SK-N-SH (cell line): ENCODE results near the gene MAPK1. TPM values are rescaled to one million over a fixed set of nuclear protein-coding genes. Genes with fewer than 3 reads are reported as not detected.

ENCODE experiments used
- CTCF ChIA-PET: fragments of 300-600, 350-600 bp; formaldehyde crosslinking; extraction: SDS; loops from one replicate; lab custom pipeline; 2021; lab: Yijun Ruan, JAX
- POLR2A ChIA-PET: fragments of 350-600 bp; sonication (Branson Sonifier 250); formaldehyde crosslinking; extraction: SDS; loops from one replicate; lab custom pipeline; 2020; ENCODE audit warnings: antibody characterized with exemption, inconsistent platforms; lab: Yijun Ruan, JAX
- DNase-seq: peaks from one replicate; pipeline ENCODE4 v3.0.0; 2012
- H2AFZ ChIP-seq: fragments of 200-600 bp; sonication (generic); 2 replicates; pipeline ENCODE4 v1.8.1; 2016; ENCODE audit warnings: antibody characterized with exemption, mild to moderate bottlenecking, low read depth
- H3F3A ChIP-seq: fragments of 200-600 bp; sonication (generic); replicated peaks from 2 replicates; pipeline ENCODE3; 2016; ENCODE audit warnings: antibody characterized with exemption, mild to moderate bottlenecking; ENCODE audit not compliant: insufficient read depth
- H3K27ac ChIP-seq, 2 experiments: fragments of 200-500 bp in 1 of 2; fragments of 200-600 bp in 1 of 2; sonication (Bioruptor generic) in 1 of 2; sonication (generic), shearing (Covaris generic) in 1 of 2; 2 replicates each; pipeline versions ENCODE4 v1.5.1 to v1.6.1; 2014 to 2016; ENCODE audit warnings: low read depth in 2 of 2, inconsistent platforms in 1 of 2, low read length in 1 of 2, mild to moderate bottlenecking in 1 of 2, mixed read lengths in 1 of 2
- H3K27me3 ChIP-seq: fragments of 200-600 bp; sonication (generic), shearing (Covaris generic); 2 replicates; pipeline ENCODE4 v1.6.1; 2016; ENCODE audit warnings: mixed run types; ENCODE audit not compliant: insufficient read depth
- H3K36me3 ChIP-seq, 2 experiments: fragments of 200-500 bp in 1 of 2; fragments of 200-600 bp in 1 of 2; sonication (Bioruptor generic) in 1 of 2; sonication (generic) in 1 of 2; replicated peaks in 1 of 2; 2 replicates each; pipeline versions ENCODE3 to v1.5.1; 2014 to 2016; ENCODE audit warnings: low read length in 1 of 2, mild to moderate bottlenecking in 1 of 2; ENCODE audit not compliant: insufficient read depth in 2 of 2, control insufficient read depth in 1 of 2
- H3K4me1 ChIP-seq, 2 experiments: fragments of 200-500 bp in 1 of 2; fragments of 200-600 bp in 1 of 2; sonication (Bioruptor generic) in 1 of 2; sonication (generic), shearing (Covaris generic) in 1 of 2; 2 replicates each; pipeline versions ENCODE4 v1.5.1 to v1.6.1; 2014 to 2016; ENCODE audit warnings: low read depth in 1 of 2, low read length in 1 of 2, mixed run types in 1 of 2; ENCODE audit not compliant: insufficient read depth in 2 of 2, control insufficient read depth in 1 of 2
- H3K4me2 ChIP-seq: fragments of 200-600 bp; sonication (generic), shearing (Covaris generic); 2 replicates; pipeline ENCODE4 v1.6.1; 2017; ENCODE audit warnings: mixed run types
- H3K4me3 ChIP-seq, 2 experiments: fragments of 200-500 bp in 1 of 2; fragments of 200-600 bp in 1 of 2; sonication (Bioruptor generic) in 1 of 2; sonication (generic), shearing (Covaris generic) in 1 of 2; 2 replicates each; pipeline versions ENCODE4 v1.5.1 to v1.8.1; 2014 to 2016; ENCODE audit warnings: low read depth in 2 of 2, inconsistent platforms in 1 of 2, low read length in 1 of 2, mild to moderate bottlenecking in 1 of 2, mixed read lengths in 1 of 2, moderate library complexity in 1 of 2
- H3K79me2 ChIP-seq: fragments of 200-600 bp; sonication (generic); 2 replicates; pipeline ENCODE4 v1.8.1; 2017; ENCODE audit warnings: mild to moderate bottlenecking; ENCODE audit not compliant: insufficient read depth
- H3K9ac ChIP-seq: fragments of 200-600 bp; sonication (generic); 2 replicates; pipeline ENCODE4 v1.6.1; 2017; ENCODE audit warnings: mixed run types
- H3K9me2 ChIP-seq: fragments of 200-600 bp; sonication (generic); 2 replicates; pipeline ENCODE4 v1.6.1; 2017; ENCODE audit warnings: mixed run types
- H3K9me3 ChIP-seq: fragments of 200-600 bp; sonication (generic); 2 replicates; pipeline ENCODE4 v1.6.1; 2017; ENCODE audit warnings: mixed run types, mild to moderate bottlenecking, moderate library complexity
- H4K20me1 ChIP-seq: fragments of 200-600 bp; sonication (generic); 2 replicates; pipeline ENCODE4 v1.6.1; 2017; ENCODE audit warnings: mild to moderate bottlenecking, mixed run types; ENCODE audit not compliant: insufficient read depth
- CHD2 ChIP-seq: fragments of 150-350 bp; IDR thresholded peaks from 2 replicates; pipeline ENCODE4 v1.6.1; 2018; ENCODE audit warnings: low read length; ENCODE audit not compliant: partially characterized antibody
- EP300 ChIP-seq, 2 experiments: IDR thresholded peaks; 2 replicates each; pipeline versions ENCODE4 v1.4.0 to v1.6.1; 2012; ENCODE audit warnings: borderline replicate concordance in 1 of 2, low read depth in 1 of 2, low read length in 1 of 2
- FOSL2 ChIP-seq: IDR thresholded peaks from 2 replicates; pipeline ENCODE4 v1.4.0; 2012; ENCODE audit warnings: low read depth, mild to moderate bottlenecking, moderate library complexity, borderline replicate concordance
- JUND ChIP-seq: IDR thresholded peaks from 2 replicates; pipeline ENCODE4 v1.4.0; 2012
- MEF2A ChIP-seq: IDR thresholded peaks from 2 replicates; pipeline ENCODE4 v1.4.0; 2012; ENCODE audit warnings: low read depth, borderline replicate concordance
- NRF1 ChIP-seq: IDR thresholded peaks from 2 replicates; pipeline ENCODE4 v1.6.1; 2012; ENCODE audit warnings: low read depth, mild to moderate bottlenecking, low read length
- RXRA ChIP-seq: IDR thresholded peaks from 2 replicates; pipeline ENCODE4 v1.4.0; 2012; ENCODE audit warnings: low read depth, mild to moderate bottlenecking, borderline replicate concordance
- TCF12 ChIP-seq: IDR thresholded peaks from 2 replicates; pipeline ENCODE4 v1.4.0; 2012
- TEAD4 ChIP-seq: IDR thresholded peaks from 2 replicates; pipeline ENCODE4 v1.4.0; 2012; ENCODE audit warnings: mild to moderate bottlenecking, borderline replicate concordance; ENCODE audit not compliant: insufficient read depth
- WGBS: methylation state at CpG from one replicate; pipeline ENCODE4 v1.1.6; 2017; ENCODE audit warnings: low lambda C conversion rate; 5-methylcytosine and 5-hydroxymethylcytosine counted together
- polyA plus RNA-seq, 3 experiments: library from polyadenylated mRNA; depleted of rRNA; stranded (reverse); fragments of >200 nt; gene quantifications; 2 replicates each; pipeline ENCODE4 v1.2.3, GENCODE V29; 2012
- TF ChIP-seq, protein P1 (sequence below): IDR thresholded peaks from 2 replicates; pipeline ENCODE4 v1.4.0; 2012; ENCODE audit warnings: low read depth
- TF ChIP-seq, protein P2 (sequence below): IDR thresholded peaks from 2 replicates; pipeline ENCODE4 v1.6.1; 2012; ENCODE audit warnings: mild to moderate bottlenecking, low read depth, low read length, moderate library complexity
- TF ChIP-seq, protein P3 (sequence below): fragments of 150-350 bp; IDR thresholded peaks from 2 replicates; pipeline ENCODE4 v1.6.1; 2016; ENCODE audit warnings: mild to moderate bottlenecking, low read depth, low read length

Gene MAPK1
- polyA plus RNA-seq, 1 of the 3 experiments (the other 2 are of a cell fraction), result 25.6 TPM

DNA sequence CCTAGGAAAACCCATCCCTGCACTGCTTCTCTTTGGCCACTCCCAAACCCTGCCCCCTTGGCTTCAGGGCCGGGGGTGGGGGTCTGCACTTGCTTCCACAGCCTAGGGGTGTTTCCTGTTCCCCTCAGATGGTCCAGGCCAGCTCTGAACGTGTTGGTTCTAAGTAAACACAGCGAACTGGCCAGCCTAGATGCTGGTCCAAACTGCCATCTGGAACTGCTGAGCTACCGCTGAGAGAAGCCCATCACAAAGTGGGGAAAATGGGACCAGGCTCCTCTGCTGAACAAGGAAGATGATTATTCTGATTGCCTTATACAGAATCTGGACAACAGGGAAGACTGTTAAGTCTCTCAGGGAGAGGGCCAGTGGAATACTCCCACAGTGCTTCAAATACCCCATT lies 108.4 kb downstream of the MAPK1 start (continued):
- TF ChIP-seq EP300 (IDR thresholded peaks at IDR 0.05; ENCODE audit: borderline replicate concordance in 1 of 2, low read depth in 1 of 2, low read length in 1 of 2), result no peak
- no peak for TF ChIP-seq TCF12
- TF ChIP-seq, protein P1, sequence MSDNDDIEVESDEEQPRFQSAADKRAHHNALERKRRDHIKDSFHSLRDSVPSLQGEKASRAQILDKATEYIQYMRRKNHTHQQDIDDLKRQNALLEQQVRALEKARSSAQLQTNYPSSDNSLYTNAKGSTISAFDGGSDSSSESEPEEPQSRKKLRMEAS, result no peak
- no peak for TF ChIP-seq RXRA
- no peak for TF ChIP-seq CHD2

DNA sequence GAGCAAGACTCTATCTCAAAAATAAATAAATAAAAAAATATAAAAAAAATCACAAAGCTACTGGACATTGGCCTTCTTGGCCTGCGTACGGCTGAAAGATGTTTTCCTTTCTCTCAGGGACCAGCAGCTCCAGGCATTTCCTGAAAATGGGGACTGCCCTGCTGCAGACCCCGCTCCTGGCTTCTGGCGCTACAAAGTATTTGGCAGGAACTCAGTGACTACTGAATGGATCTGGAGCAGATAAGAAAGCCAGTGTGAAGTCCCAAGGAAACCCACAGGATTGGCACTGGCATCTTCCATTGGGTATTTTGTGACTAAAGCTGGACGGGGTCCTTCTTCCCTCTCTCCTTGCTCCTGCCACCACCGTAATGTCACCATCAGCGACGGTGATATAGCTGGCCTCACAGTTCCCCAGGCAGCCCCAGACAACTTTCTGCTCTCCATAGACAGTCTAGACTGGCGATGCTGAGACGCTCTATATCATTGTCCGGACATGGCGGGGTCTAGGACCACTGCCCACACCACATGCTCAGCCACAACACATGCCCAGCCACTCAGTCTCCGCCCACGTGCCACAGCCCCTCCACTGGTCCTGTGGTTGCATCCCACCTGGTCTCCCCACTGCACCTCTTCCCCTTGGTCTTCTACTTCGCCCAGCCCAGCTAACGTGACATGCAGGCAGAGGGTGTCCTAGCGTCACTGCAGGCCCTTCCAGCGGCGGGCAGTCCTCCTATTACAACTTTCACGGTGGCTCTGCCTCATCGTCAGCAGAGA lies 109.2 kb downstream of the MAPK1 start:
- no peak overlapping the region for H3K4me2 ChIP-seq
- H3K36me3 ChIP-seq, result peaks cover 26 to 31% of the 10 kb centered on the region in 2 experiments
- ChIA-PET POLR2A (interaction anchor here (0.6 kb wide), 1 partner anchor 14 kb away, joined by 3 read pairs; no protein-coding TSS in a partner anchor), CTCF (interaction anchor here (0.6 to 1.8 kb wide), 7 partner anchors 9 to 214 kb away, joined by 3 to 4 read pairs (median 3); no protein-coding TSS in a partner anchor)
- no peak for DNase-seq
- no peaks in the 10 kb centered on the region for H3K79me2 ChIP-seq
- H3K4me1 ChIP-seq, result peaks cover 5 to 15% of the 10 kb centered on the region in 2 experiments; a peak in 2 of 4 replicates
- H3K4me3 ChIP-seq, result no peak overlapping the region
- no peak for TF ChIP-seq EP300 (IDR thresholded peaks at IDR 0.05; ENCODE audit: borderline replicate concordance in 1 of 2, low read depth in 1 of 2, low read length in 1 of 2)
- TF ChIP-seq JUND, result no peak
- TF ChIP-seq MEF2A, result no peak
- no peak for TF ChIP-seq CHD2
- no peak for TF ChIP-seq NRF1
- TF ChIP-seq, protein P2, sequence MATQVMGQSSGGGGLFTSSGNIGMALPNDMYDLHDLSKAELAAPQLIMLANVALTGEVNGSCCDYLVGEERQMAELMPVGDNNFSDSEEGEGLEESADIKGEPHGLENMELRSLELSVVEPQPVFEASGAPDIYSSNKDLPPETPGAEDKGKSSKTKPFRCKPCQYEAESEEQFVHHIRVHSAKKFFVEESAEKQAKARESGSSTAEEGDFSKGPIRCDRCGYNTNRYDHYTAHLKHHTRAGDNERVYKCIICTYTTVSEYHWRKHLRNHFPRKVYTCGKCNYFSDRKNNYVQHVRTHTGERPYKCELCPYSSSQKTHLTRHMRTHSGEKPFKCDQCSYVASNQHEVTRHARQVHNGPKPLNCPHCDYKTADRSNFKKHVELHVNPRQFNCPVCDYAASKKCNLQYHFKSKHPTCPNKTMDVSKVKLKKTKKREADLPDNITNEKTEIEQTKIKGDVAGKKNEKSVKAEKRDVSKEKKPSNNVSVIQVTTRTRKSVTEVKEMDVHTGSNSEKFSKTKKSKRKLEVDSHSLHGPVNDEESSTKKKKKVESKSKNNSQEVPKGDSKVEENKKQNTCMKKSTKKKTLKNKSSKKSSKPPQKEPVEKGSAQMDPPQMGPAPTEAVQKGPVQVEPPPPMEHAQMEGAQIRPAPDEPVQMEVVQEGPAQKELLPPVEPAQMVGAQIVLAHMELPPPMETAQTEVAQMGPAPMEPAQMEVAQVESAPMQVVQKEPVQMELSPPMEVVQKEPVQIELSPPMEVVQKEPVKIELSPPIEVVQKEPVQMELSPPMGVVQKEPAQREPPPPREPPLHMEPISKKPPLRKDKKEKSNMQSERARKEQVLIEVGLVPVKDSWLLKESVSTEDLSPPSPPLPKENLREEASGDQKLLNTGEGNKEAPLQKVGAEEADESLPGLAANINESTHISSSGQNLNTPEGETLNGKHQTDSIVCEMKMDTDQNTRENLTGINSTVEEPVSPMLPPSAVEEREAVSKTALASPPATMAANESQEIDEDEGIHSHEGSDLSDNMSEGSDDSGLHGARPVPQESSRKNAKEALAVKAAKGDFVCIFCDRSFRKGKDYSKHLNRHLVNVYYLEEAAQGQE, result no peak
- no peak for TF ChIP-seq TEAD4
- H3K9me2 ChIP-seq, result no peaks in the 10 kb centered on the region
- H3K27ac ChIP-seq, result no peak overlapping the region
- no peaks in the 10 kb centered on the region for H3K9me3 ChIP-seq
- peaks cover 33% of the 10 kb centered on the region for H3F3A ChIP-seq
- H3K27me3 ChIP-seq, result no peaks in the 10 kb centered on the region
- H2AFZ ChIP-seq, result no peak overlapping the region
- 95% methylated on average over 20 of the region's 21 CpGs for WGBS
- H4K20me1 ChIP-seq, result no peaks in the 10 kb centered on the region
- no peak overlapping the region for H3K9ac ChIP-seq

DNA sequence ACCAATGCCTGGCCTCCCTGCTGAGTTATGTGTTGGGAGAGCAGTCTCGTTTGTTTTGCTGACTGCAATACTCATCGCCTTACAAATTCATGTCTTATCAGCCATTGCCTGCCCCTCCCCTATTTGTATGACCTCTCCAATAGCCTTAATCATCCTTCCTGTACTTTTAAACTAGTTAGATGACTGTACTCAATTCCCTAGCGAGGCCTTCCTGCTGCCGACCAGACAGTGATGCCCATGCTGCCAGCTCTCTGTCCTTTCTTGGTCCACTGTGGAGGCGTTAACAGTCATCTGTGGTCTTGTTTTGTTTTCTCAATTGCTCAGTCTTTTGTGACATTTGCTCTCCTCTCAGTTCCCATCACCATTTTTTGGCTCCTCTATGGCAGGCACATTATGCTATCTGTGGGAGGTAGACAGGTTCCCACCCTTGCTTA lies 111.6 kb downstream of the MAPK1 start:
- CTCF ChIA-PET, result no interaction called here
- 0 out of 2 replicates have a peak, but pooled peaks have one; percentile 23 for TF ChIP-seq FOSL2
- TF ChIP-seq, protein P3, sequence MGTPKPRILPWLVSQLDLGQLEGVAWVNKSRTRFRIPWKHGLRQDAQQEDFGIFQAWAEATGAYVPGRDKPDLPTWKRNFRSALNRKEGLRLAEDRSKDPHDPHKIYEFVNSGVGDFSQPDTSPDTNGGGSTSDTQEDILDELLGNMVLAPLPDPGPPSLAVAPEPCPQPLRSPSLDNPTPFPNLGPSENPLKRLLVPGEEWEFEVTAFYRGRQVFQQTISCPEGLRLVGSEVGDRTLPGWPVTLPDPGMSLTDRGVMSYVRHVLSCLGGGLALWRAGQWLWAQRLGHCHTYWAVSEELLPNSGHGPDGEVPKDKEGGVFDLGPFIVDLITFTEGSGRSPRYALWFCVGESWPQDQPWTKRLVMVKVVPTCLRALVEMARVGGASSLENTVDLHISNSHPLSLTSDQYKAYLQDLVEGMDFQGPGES, result no peak
- WGBS, result 47% methylated on average over 5 of the region's 5 CpGs
- peaks cover 5 to 15% of the 10 kb centered on the region in 2 experiments; a peak in 2 of 4 replicates for H3K4me1 ChIP-seq
- H3K27me3 ChIP-seq, result no peaks in the 10 kb centered on the region
- DNase-seq, result no peak
- no peaks in the 10 kb centered on the region for H4K20me1 ChIP-seq
- peaks cover 7 to 17% of the 10 kb centered on the region in 2 experiments for H3K36me3 ChIP-seq
- H3K4me2 ChIP-seq, result no peak overlapping the region
- H2AFZ ChIP-seq, result no peak overlapping the region
- no peaks in the 10 kb centered on the region for H3K9me3 ChIP-seq
- POLR2A ChIA-PET, result no interaction called here
- peaks cover 21% of the 10 kb centered on the region for H3F3A ChIP-seq
- no peak overlapping the region for H3K4me3 ChIP-seq
- H3K27ac ChIP-seq, result peak overlapping the region in 1 of 2 experiments; percentile 45; a peak in 2 of 4 replicates
- H3K9me2 ChIP-seq, result no peaks in the 10 kb centered on the region
- no peaks in the 10 kb centered on the region for H3K79me2 ChIP-seq
- H3K9ac ChIP-seq, result no peak overlapping the region
